Thymus (tissue), 11 donors: ENCODE results near the gene ZAP70. TPM values are rescaled to one million over a fixed set of nuclear protein-coding genes. Genes with fewer than 3 reads are reported as not detected.

ENCODE experiments used
- DNase-seq, 9 donors: peaks; one replicate each; pipeline ENCODE4 v3.0.0-alpha.2; 2013; ENCODE audit warnings: low spot score in 9 of 9, low read depth in 6 of 9, missing footprints in 1 of 9
- H3K27ac ChIP-seq, 2 donors: one replicate each; pipeline ENCODE4 v1.5.1; 2013; ENCODE audit warnings: control low read depth in 1 of 2, low read depth in 1 of 2, low read length in 1 of 2, mild to moderate bottlenecking in 1 of 2, moderate library complexity in 1 of 2
- H3K27me3 ChIP-seq, 2 donors: one replicate each; pipeline ENCODE4 v1.5.1; 2013; ENCODE audit warnings: low read length in 1 of 2; ENCODE audit not compliant: control insufficient read depth in 2 of 2, insufficient read depth in 1 of 2
- H3K36me3 ChIP-seq, 2 donors: one replicate each; pipeline ENCODE4 v1.5.1; 2013; ENCODE audit warnings: low read length in 1 of 2, mild to moderate bottlenecking in 1 of 2, moderate library complexity in 1 of 2; ENCODE audit not compliant: control insufficient read depth in 2 of 2, insufficient read depth in 2 of 2
- H3K4me1 ChIP-seq, 2 donors: one replicate each; pipeline ENCODE4 v1.5.1; 2013; ENCODE audit warnings: low read length in 2 of 2; ENCODE audit not compliant: control insufficient read depth in 2 of 2, insufficient read depth in 2 of 2
- H3K4me3 ChIP-seq, 2 donors: one replicate each; pipeline ENCODE4 v1.5.1; 2013; ENCODE audit warnings: low read length in 2 of 2, control low read depth in 1 of 2, mild to moderate bottlenecking in 1 of 2
- H3K9me3 ChIP-seq, 2 donors: one replicate each; pipeline ENCODE4 v1.5.1; 2013; ENCODE audit warnings: low read length in 1 of 2, mild to moderate bottlenecking in 1 of 2; ENCODE audit not compliant: control insufficient read depth in 2 of 2, insufficient read depth in 1 of 2
- WGBS: extraction: QIAGEN DNeasy Blood & Tissue Kit; methylation state at CpG from one replicate; pipeline ENCODE4 v1.1.7; 2013; 5-methylcytosine and 5-hydroxymethylcytosine counted together
- polyA plus RNA-seq: library from polyadenylated mRNA; stranded (reverse); fragments of 200-250 nt; gene quantifications from one replicate; pipeline ENCODE4 v1.2.3, GENCODE V29; 2013
- total RNA-seq: library from RNA; stranded (reverse); fragments of 120-200 nt; gene quantifications from one replicate; pipeline ENCODE4 v1.2.4, GENCODE V29; 2013
- donor health status: healthy.

Gene ZAP70
- total and polyA plus RNA-seq, 2 donors = 160 to 217 TPM

DNA sequence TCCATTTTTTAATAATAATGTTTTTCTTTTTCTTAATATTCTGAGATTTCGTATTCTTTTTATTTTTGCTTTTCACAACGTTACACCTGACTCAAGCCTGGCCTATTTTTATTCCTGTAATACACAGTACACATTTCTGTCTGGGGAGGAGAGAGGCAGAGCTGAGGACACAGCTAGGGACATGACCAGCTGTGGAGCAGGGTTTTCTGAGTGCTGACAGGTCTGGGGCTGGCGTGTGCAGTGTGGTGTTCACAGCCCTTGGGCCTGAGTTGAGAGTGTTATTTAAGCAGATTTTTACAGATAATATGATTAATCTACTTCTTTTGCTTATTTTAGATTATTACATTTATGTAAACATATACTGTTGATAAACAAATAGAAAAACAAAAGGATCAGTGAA is 55.9 kb downstream of the ZAP70 start:
- H3K27ac ChIP-seq = no peak overlapping the region
- WGBS = 97% methylated on average over 3 of the region's 3 CpGs
- peaks cover 21 to 35% of the 10 kb centered on the region in 2 donors for H3K36me3 ChIP-seq
- no peaks in the 10 kb centered on the region for H3K4me1 ChIP-seq
- no peaks in the 10 kb centered on the region for H3K27me3 ChIP-seq
- H3K9me3 ChIP-seq = no peaks in the 10 kb centered on the region
- DNase-seq = no peak
- H3K4me3 ChIP-seq = no peak overlapping the region

DNA sequence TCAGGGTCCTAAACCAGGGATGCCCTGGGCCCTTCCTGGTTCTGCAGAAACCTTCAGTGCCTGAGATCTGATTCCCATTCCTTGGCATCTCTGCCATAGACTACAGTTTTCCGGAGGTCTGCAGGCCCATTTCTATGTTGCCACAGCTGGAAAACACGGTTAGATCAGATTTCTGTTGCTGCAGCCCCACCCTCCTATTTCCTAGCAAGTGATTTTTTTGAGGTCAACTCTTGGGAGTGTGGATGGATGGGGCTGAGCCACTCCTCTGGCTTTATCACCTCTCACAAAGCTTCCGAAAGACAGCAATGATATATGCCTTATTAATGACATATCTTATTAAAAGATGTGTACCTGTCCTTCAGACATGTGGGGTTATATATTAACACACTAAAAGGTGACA is 56.3 kb downstream of the ZAP70 start:
- Histone ChIP-seq H3K27me3 (no peaks in the 10 kb centered on the region), H3K36me3 (peaks cover 17 to 36% of the 10 kb centered on the region in 2 donors)
- WGBS = 96% methylated on average over 3 of the region's 3 CpGs

DNA sequence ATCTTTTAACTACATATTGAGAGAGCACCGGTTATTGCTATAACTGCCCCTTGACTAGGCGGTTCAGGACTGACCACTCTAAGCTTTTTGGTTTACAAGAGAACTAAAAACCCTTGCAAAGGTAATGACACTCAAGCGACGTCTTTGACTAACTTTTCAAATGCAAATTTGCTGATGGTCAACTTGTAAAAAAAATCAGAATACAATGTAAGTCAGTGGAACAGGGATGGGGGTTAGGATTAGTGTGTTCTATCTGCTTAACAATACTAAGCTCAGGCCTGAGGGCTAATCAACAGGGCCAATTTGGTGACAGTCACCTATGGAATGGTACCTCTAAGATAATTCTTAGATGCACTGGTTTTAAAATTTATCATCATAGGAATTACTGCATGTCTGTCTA is 57.1 kb downstream of the ZAP70 start:
- no peaks in the 10 kb centered on the region for H3K4me1 ChIP-seq
- no peak overlapping the region for H3K27ac ChIP-seq
- no peak for DNase-seq
- H3K9me3 ChIP-seq = no peaks in the 10 kb centered on the region
- no peaks in the 10 kb centered on the region for H3K27me3 ChIP-seq
- H3K36me3 ChIP-seq = peaks cover 21 to 34% of the 10 kb centered on the region in 2 donors
- 73% methylated on average over 4 of the region's 4 CpGs for WGBS
- no peak overlapping the region for H3K4me3 ChIP-seq

More for the DNA sequence above, 56.3 kb downstream of the ZAP70 start:
- H3K27ac ChIP-seq = no peak overlapping the region
- H3K9me3 ChIP-seq = no peaks in the 10 kb centered on the region
- no peak overlapping the region for H3K4me3 ChIP-seq
- H3K4me1 ChIP-seq = no peaks in the 10 kb centered on the region
- DNase-seq = no peak

DNA sequence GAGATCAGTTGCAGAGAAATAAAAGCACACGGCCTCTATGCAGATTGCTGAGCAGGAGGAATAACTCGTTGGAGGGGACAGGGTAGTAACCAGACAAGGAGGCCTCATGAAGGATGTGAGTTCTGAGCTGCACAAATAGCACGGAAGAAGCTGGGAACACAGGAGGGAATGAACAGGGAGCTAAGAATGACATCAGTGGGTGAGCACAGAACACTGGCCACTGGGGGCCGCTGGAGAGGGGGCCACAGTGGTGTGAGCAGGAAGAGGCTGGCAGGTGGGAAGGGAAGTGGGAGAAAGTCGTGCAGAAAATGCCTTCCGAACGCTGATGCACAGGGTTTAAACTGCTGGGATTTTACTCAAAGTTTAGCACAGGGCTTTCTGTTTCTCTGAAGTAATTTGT is 61.0 kb downstream of the ZAP70 start:
- H3K4me1 ChIP-seq = no peaks in the 10 kb centered on the region

DNA sequence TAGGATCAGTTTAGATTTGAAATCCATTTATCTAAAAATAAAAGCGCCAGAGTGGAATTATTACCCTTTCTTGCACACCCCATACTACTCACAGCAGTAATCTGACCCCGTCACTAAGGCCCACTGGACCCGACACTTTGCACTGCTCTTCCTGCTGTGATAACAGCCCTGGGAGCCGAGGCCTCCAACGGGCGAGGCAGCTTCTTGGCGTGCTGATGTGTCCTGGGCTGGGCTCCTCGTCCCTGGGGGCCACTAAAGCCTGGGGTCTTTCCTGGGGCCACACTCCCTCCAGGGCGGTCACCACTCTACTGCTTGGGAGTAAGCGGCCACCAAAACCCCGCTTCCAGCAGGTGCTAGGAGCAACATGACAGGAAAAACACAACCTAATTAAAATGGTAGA is 61.7 kb downstream of the ZAP70 start:
- peaks cover 24 to 32% of the 10 kb centered on the region in 2 donors for H3K36me3 ChIP-seq
- H3K4me1 ChIP-seq = no peaks in the 10 kb centered on the region
- H3K27me3 ChIP-seq = no peaks in the 10 kb centered on the region
- no peak for DNase-seq
- no peak overlapping the region for H3K27ac ChIP-seq
- WGBS = 98% methylated on average over 11 of the region's 11 CpGs
- no peak overlapping the region for H3K4me3 ChIP-seq
- H3K9me3 ChIP-seq = no peaks in the 10 kb centered on the region

More for the DNA sequence above, 61.0 kb downstream of the ZAP70 start:
- no peak overlapping the region for H3K4me3 ChIP-seq
- H3K27ac ChIP-seq = no peak overlapping the region
- DNase-seq = no peak
- H3K9me3 ChIP-seq = no peaks in the 10 kb centered on the region
- H3K27me3 ChIP-seq = no peaks in the 10 kb centered on the region
- WGBS = 55% methylated on average over 7 of the region's 7 CpGs
- H3K36me3 ChIP-seq = peaks cover 24 to 31% of the 10 kb centered on the region in 2 donors

DNA sequence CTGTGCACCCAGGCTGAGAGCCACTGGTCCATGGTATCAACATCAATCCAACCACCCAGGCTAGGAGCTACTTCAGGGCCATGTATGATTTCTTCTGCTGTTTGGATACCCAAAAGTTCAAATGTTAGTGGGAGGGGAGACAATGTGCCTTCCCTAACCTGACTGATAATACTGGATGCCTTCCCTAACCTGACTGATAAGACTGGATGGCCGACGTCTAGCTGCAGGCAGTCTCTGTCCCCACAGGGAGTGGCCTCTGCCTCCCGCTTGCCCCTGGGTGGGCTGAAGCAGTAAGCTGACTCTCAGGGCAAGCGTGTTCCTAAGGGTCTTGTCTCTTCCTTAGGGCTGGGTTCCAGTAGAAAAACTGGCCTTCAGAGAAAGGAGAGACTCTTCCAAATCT is 65.8 kb downstream of the ZAP70 start:
- Histone ChIP-seq H3K27me3 (no peaks in the 10 kb centered on the region), H3K36me3 (peaks cover 12 to 26% of the 10 kb centered on the region in 2 donors), H3K4me1 (no peaks in the 10 kb centered on the region), H3K4me3 (no peak overlapping the region), H3K9me3 (no peaks in the 10 kb centered on the region), H3K27ac (no peak overlapping the region)
- DNase-seq = no peak
- WGBS = 96% methylated on average over 4 of the region's 4 CpGs

DNA sequence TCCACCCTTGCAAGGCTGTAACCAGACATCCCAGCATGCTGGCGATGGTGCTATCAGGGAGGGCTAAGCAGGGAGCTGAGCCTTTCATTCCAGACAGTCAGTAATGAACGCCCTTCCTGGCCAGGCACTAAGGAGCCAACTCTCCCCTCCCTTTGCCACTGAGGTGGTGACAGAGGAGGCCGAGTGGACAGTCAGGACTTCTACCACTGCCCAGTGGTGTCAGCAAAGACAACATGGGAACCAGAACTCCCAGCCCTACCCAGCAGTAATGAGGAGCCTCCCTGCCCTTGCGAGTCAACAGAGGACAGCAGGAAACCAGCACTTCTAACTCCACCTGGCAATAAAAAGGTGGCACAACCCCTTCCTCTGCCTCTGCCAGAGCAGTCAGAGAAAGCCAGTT is 68.6 kb downstream of the ZAP70 start:
- no peaks in the 10 kb centered on the region for H3K4me1 ChIP-seq
- H3K27ac ChIP-seq = no peak overlapping the region
- no peaks in the 10 kb centered on the region for H3K9me3 ChIP-seq
- no peak overlapping the region for H3K4me3 ChIP-seq
- WGBS = 97% methylated on average over 4 of the region's 4 CpGs
- DNase-seq = no peak
- H3K27me3 ChIP-seq = no peaks in the 10 kb centered on the region
- H3K36me3 ChIP-seq = peaks cover 8 to 11% of the 10 kb centered on the region in 2 donors

DNA sequence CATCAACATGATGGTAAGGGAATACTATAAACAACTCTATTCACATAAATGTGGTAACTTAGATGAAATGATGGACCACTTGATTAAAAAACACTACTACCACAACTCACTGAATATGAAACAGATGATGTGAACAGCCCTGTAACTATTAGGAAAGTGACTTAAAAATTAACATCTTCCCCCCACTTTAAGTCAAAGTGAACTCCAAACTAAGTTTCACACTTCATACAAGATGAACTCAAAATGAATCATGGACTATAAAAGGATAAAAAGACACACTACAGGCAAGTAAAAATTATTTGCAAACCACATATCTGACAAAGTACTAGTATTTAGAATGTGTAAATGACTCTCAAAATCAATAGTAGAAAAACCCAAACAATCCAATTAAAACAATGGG is 71.6 kb downstream of the ZAP70 start:
- peaks cover 8 to 13% of the 10 kb centered on the region in 2 donors for H3K36me3 ChIP-seq

DNA sequence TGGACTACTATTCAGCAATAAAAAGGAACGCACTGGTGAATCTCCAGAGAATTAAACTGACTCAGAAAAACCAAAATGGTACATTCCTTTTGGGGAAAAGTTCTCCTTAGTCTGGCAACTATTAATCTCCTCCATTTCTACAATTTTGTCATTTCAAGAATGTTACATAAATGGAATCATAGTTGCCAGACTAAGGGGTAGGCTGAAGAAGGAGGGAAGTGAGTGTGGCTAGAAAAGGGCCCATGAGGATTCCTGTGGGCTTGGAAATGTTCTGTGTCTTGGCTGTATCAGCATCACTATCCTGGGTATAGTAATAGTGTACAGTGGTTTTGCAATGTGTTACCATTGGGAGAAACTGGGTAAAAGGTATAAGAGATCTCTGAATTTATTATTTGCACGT is 72.4 kb downstream of the ZAP70 start:
- Histone ChIP-seq H3K4me3 (no peak overlapping the region), H3K36me3 (peaks cover 8 to 11% of the 10 kb centered on the region in 2 donors), H3K27me3 (no peaks in the 10 kb centered on the region), H3K9me3 (no peaks in the 10 kb centered on the region), H3K27ac (no peak overlapping the region), H3K4me1 (no peaks in the 10 kb centered on the region)
- DNase-seq = no peak
- WGBS = 97% methylated on average over 2 of the region's 2 CpGs

More for the DNA sequence above, 71.6 kb downstream of the ZAP70 start:
- Histone ChIP-seq H3K4me3 (no peak overlapping the region), H3K9me3 (no peaks in the 10 kb centered on the region), H3K27me3 (no peaks in the 10 kb centered on the region), H3K4me1 (no peaks in the 10 kb centered on the region), H3K27ac (no peak overlapping the region)
- no peak for DNase-seq
